GM12878 (cell line): ENCODE data around the gene OR10Z1. TPM values are rescaled to one million over a fixed set of nuclear protein-coding genes. Genes with fewer than 3 reads are reported as not detected.

Source experiments
- ATAC-seq: fragments of 200-7000 bp; cut with Tn5 transposase; 3 replicates; pipeline ENCODE4 v1.9.1; 2020; ENCODE audit warnings: mild to moderate bottlenecking, moderate library complexity
- BruUV-seq: library from RNA; stranded (reverse); fragments of 400-500 nt; replicated peaks from 2 replicates; lab custom pipeline; 2021; lab: Mats Ljungman, UMichigan
- CTCF ChIA-PET: fragments of 300-600 bp; sonication (Branson Sonifier 250); formaldehyde crosslinking; extraction: SDS; loops from one replicate; lab custom pipeline; 2021; ENCODE audit warnings: inconsistent platforms; lab: Yijun Ruan, JAX
- POLR2A ChIA-PET: fragments of 350-600 bp; formaldehyde crosslinking; extraction: SDS; loops from one replicate; lab custom pipeline; 2021; ENCODE audit warnings: inconsistent platforms; lab: Charles Lee
- RAD21 ChIA-PET: fragments of 300-600 bp; sonication (Branson Sonifier 250); formaldehyde crosslinking; loops from one replicate; lab custom pipeline; 2023; ENCODE audit warnings: antibody characterized with exemption; ENCODE audit not compliant: unreplicated experiment; lab: Charles Lee
- SMC1A ChIA-PET: fragments of 300-600 bp; sonication (Branson Sonifier 250); formaldehyde crosslinking; loops from one replicate; lab custom pipeline; 2023; ENCODE audit not compliant: unreplicated experiment, uncharacterized antibody; lab: Charles Lee
- DNase-seq: peaks from one replicate; pipeline ENCODE4 v3.0.0-alpha.2; 2011; ENCODE audit warnings: low read depth, low spot score
- FAIRE-seq: peaks from 3 replicates; lab custom pipeline; 2011; peaks lifted over from hg19 to GRCh38; lab: Jason Lieb, UNC
- H2AFZ ChIP-seq: 2 replicates; pipeline ENCODE4 v1.6.0; 2011; ENCODE audit warnings: low read depth, low read length, control low read depth; ENCODE audit not compliant: control insufficient read depth
- H3K27ac ChIP-seq: 2 replicates; pipeline ENCODE4 v1.5.1; 2011; ENCODE audit warnings: control low read depth; ENCODE audit not compliant: control insufficient read depth, insufficient read depth
- H3K27me3 ChIP-seq, 2 experiments: replicated peaks in 1 of 2; 2 replicates each; pipeline versions ENCODE4 v1.6.0 to v1.6.1; 2011; ENCODE audit warnings: low read length in 1 of 2; ENCODE audit not compliant: control insufficient read depth in 2 of 2, insufficient read depth in 2 of 2
- H3K36me3 ChIP-seq, 2 experiments: 2 replicates each; pipeline ENCODE4 v1.5.1; 2011; ENCODE audit warnings: low read length in 1 of 2; ENCODE audit not compliant: control insufficient read depth in 2 of 2, insufficient read depth in 2 of 2
- H3K4me1 ChIP-seq: 2 replicates; pipeline ENCODE4 v1.6.1; 2011; ENCODE audit warnings: mild to moderate bottlenecking, low read length, moderate library complexity, mixed read lengths; ENCODE audit not compliant: control insufficient read depth, insufficient read depth
- H3K4me2 ChIP-seq: 2 replicates; pipeline ENCODE4 v1.6.0; 2011; ENCODE audit warnings: control low read depth; ENCODE audit not compliant: control insufficient read depth, insufficient read depth
- H3K4me3 ChIP-seq: fragments of 200-600 bp; sonication (generic); 2 replicates; pipeline ENCODE4 v1.5.1; 2016
- H3K79me2 ChIP-seq: 2 replicates; pipeline ENCODE4 v1.6.0; 2011; ENCODE audit warnings: low read length; ENCODE audit not compliant: control insufficient read depth, insufficient read depth
- H3K9ac ChIP-seq: 2 replicates; pipeline ENCODE4 v1.8.0; 2011; ENCODE audit warnings: low read length, control low read depth, mixed read lengths; ENCODE audit not compliant: control insufficient read depth, insufficient read depth
- H3K9me3 ChIP-seq: replicated peaks from 3 replicates; pipeline ENCODE4 v1.5.1; 2011; ENCODE audit warnings: mild to moderate bottlenecking, low read length; ENCODE audit not compliant: control insufficient read depth, insufficient read depth
- H4K20me1 ChIP-seq: 2 replicates; pipeline ENCODE4 v1.6.0; 2011; ENCODE audit not compliant: control insufficient read depth, insufficient read depth
- EP300 ChIP-seq, 2 experiments: fragments of 150-350 bp in 1 of 2; IDR thresholded peaks; 2 replicates each; pipeline ENCODE4 v1.6.1; 2011 to 2012; ENCODE audit warnings: low read depth in 2 of 2, low read length in 2 of 2, borderline replicate concordance in 1 of 2, improper control_type of control experiment in 1 of 2, inconsistent platforms in 1 of 2; ENCODE audit not compliant: control insufficient read depth in 1 of 2
- IKZF1 ChIP-seq: fragments of 450-650 bp; conservative IDR thresholded peaks from 2 replicates; pipeline ENCODE4 v1.6.1; 2017; ENCODE audit warnings: antibody characterized with exemption, mild to moderate bottlenecking
- RAD51 ChIP-seq: fragments of 450-650 bp; IDR thresholded peaks from 2 replicates; pipeline ENCODE4 v1.6.1; 2016; ENCODE audit warnings: moderate library complexity, mild to moderate bottlenecking, inconsistent platforms
- RUNX3 ChIP-seq: IDR thresholded peaks from 2 replicates; pipeline ENCODE4 v1.6.1; 2012; ENCODE audit warnings: low read length, inconsistent platforms
- SIX5 ChIP-seq: IDR thresholded peaks from 2 replicates; pipeline ENCODE4 v1.6.1; 2011; ENCODE audit warnings: mild to moderate bottlenecking, low read depth, low read length, moderate library complexity; ENCODE audit not compliant: severe bottlenecking
- whole genome bisulfite sequencing: methylation state at CpG from one replicate; pipeline ENCODE4 v1.1.6; 2016; ENCODE audit warnings: low lambda C conversion rate; ENCODE audit not compliant: insufficient replicate concordance, insufficient coverage; ENCODE audit errors: missing lambda C conversion rate; 5-methylcytosine and 5-hydroxymethylcytosine counted together
- in situ Hi-C: fragments of 300-500 bp; cut with MboI; formaldehyde crosslinking; loops from 9 replicates; pipeline ENCODE4 v1.14.3; 2018; ENCODE audit warnings: mixed read lengths
- intact Hi-C: fragments of 100-400 bp; cut with micrococcal nuclease; formaldehyde crosslinking; loops from one replicate; pipeline ENCODE4 v1.14.2; 2022; ENCODE audit not compliant: unreplicated experiment
- polyA plus RNA-seq, 11 experiments: library from polyadenylated mRNA; depleted of rRNA in 4 of 11; unstranded in 6 of 11; stranded (reverse) in 5 of 11; fragments of >200 nt; fragmentation: Nextera tagmentation in 4 of 11; fragmentation: Illumina TruSeq in 1 of 11; extraction: Ambion mirVana in 4 of 11; extraction: Trizol in 1 of 11; gene quantifications; 1 replicate in 1 of 11; 2 replicates in 10 of 11; pipeline versions ENCODE4 v1.2.1 to v1.2.3, GENCODE V29; 2011 to 2016; ENCODE audit warnings: inconsistent platforms in 2 of 11, missing spikeins in 2 of 11, low read depth in 1 of 11
- total RNA-seq, 4 experiments: library from RNA; depleted of rRNA in 3 of 4; stranded (reverse); fragments of >200 nt in 3 of 4; fragmentation: Illumina TruSeq in 1 of 4; extraction: Trizol in 1 of 4; gene quantifications; 2 replicates each; pipeline versions ENCODE4 v1.2.1 to v1.2.3, GENCODE V29; 2013 to 2021
- TF ChIP-seq, protein P1 (sequence below): IDR thresholded peaks from 2 replicates; pipeline ENCODE4 v1.6.1; 2012; ENCODE audit warnings: improper control_type of control experiment, low read depth, low read length; ENCODE audit not compliant: insufficient replicate concordance
- TF ChIP-seq, protein P2 (sequence below): fragments of 150-350 bp; IDR thresholded peaks from 2 replicates; pipeline ENCODE4 v1.6.1; 2014; ENCODE audit warnings: mild to moderate bottlenecking, low read depth, low read length
- TF ChIP-seq, protein P3 (sequence below): fragments of 450-650 bp; conservative IDR thresholded peaks from 2 replicates; pipeline ENCODE4 v1.6.1; 2017; ENCODE audit warnings: mild to moderate bottlenecking, moderate library complexity

Gene OR10Z1
- total and polyA plus RNA-seq, 10 of the 15 experiments (the other 5 are each of a cell fraction or from before 2014, with no cell fraction given): not detected

DNA sequence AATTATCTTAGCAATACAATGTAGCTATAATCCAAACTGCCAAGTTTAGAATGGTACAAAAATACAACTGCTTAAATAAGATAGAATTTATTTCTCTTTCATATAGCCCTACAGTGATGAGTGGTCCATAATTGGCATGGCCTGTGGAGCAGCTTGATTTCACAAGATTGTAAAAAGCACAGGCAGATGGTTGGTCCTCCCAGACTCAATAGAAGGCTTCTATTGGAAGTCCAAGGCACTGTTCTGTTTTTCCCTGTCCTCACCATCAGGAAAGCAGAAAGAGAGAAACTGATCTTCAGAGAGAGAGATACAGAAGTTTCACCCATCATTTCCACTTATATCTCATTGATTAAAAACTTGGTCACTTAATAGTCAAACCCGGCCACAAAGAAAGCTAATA, 32.8 kb upstream of the OR10Z1 start:
- Histone ChIP-seq H3K9me3 (no peaks in the 10 kb centered on the region), H2AFZ (no peak overlapping the region), H3K27me3 (no peaks in the 10 kb centered on the region; a peak in 1 of 4 replicates), H3K4me3 (no peak overlapping the region), H3K4me2 (no peak overlapping the region), H3K4me1 (no peaks in the 10 kb centered on the region), H3K27ac (no peak overlapping the region), H3K9ac (no peak overlapping the region), H3K79me2 (no peaks in the 10 kb centered on the region), H4K20me1 (no peaks in the 10 kb centered on the region), H3K36me3 (no peaks in the 10 kb centered on the region)
- DNase-seq: no peak
- FAIRE-seq: no peak
- POLR2A ChIA-PET: no interaction called here
- ATAC-seq: no peak
- in situ Hi-C loops (no loop called here), intact Hi-C loops (no loop called here)
- SMC1A ChIA-PET: interaction anchor here (1.5 to 1.6 kb wide), 2 partner anchors 8 to 79 kb away, joined by 3 to 4 read pairs; partner anchors contain the start of gene OR10X1
- RAD21 ChIA-PET: no interaction called here
- CTCF ChIA-PET: interaction anchor here (1.5 kb wide), 1 partner anchor 9 kb away, joined by 3 read pairs; no protein-coding TSS in a partner anchor
- no TSS peak for BruUV-seq
- TF ChIP-seq, protein P1, sequence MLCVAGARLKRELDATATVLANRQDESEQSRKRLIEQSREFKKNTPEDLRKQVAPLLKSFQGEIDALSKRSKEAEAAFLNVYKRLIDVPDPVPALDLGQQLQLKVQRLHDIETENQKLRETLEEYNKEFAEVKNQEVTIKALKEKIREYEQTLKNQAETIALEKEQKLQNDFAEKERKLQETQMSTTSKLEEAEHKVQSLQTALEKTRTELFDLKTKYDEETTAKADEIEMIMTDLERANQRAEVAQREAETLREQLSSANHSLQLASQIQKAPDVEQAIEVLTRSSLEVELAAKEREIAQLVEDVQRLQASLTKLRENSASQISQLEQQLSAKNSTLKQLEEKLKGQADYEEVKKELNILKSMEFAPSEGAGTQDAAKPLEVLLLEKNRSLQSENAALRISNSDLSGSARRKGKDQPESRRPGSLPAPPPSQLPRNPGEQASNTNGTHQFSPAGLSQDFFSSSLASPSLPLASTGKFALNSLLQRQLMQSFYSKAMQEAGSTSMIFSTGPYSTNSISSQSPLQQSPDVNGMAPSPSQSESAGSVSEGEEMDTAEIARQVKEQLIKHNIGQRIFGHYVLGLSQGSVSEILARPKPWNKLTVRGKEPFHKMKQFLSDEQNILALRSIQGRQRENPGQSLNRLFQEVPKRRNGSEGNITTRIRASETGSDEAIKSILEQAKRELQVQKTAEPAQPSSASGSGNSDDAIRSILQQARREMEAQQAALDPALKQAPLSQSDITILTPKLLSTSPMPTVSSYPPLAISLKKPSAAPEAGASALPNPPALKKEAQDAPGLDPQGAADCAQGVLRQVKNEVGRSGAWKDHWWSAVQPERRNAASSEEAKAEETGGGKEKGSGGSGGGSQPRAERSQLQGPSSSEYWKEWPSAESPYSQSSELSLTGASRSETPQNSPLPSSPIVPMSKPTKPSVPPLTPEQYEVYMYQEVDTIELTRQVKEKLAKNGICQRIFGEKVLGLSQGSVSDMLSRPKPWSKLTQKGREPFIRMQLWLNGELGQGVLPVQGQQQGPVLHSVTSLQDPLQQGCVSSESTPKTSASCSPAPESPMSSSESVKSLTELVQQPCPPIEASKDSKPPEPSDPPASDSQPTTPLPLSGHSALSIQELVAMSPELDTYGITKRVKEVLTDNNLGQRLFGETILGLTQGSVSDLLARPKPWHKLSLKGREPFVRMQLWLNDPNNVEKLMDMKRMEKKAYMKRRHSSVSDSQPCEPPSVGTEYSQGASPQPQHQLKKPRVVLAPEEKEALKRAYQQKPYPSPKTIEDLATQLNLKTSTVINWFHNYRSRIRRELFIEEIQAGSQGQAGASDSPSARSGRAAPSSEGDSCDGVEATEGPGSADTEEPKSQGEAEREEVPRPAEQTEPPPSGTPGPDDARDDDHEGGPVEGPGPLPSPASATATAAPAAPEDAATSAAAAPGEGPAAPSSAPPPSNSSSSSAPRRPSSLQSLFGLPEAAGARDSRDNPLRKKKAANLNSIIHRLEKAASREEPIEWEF: no peak
- TF ChIP-seq EP300 (IDR thresholded peaks at IDR 0.05; ENCODE audit: borderline replicate concordance in 1 of 2, control insufficient read depth in 1 of 2, low read depth in 2 of 2, low read length in 2 of 2) (no peak), RAD51 (no peak), RUNX3 (no peak), SIX5 (no peak), IKZF1 (no peak)
- TF ChIP-seq, protein P2, sequence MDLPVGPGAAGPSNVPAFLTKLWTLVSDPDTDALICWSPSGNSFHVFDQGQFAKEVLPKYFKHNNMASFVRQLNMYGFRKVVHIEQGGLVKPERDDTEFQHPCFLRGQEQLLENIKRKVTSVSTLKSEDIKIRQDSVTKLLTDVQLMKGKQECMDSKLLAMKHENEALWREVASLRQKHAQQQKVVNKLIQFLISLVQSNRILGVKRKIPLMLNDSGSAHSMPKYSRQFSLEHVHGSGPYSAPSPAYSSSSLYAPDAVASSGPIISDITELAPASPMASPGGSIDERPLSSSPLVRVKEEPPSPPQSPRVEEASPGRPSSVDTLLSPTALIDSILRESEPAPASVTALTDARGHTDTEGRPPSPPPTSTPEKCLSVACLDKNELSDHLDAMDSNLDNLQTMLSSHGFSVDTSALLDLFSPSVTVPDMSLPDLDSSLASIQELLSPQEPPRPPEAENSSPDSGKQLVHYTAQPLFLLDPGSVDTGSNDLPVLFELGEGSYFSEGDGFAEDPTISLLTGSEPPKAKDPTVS: no peak
- TF ChIP-seq, protein P3, sequence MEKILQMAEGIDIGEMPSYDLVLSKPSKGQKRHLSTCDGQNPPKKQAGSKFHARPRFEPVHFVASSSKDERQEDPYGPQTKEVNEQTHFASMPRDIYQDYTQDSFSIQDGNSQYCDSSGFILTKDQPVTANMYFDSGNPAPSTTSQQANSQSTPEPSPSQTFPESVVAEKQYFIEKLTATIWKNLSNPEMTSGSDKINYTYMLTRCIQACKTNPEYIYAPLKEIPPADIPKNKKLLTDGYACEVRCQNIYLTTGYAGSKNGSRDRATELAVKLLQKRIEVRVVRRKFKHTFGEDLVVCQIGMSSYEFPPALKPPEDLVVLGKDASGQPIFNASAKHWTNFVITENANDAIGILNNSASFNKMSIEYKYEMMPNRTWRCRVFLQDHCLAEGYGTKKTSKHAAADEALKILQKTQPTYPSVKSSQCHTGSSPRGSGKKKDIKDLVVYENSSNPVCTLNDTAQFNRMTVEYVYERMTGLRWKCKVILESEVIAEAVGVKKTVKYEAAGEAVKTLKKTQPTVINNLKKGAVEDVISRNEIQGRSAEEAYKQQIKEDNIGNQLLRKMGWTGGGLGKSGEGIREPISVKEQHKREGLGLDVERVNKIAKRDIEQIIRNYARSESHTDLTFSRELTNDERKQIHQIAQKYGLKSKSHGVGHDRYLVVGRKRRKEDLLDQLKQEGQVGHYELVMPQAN: no peak
- 0% methylated on average over 1 of the region's 1 CpG for WGBS
